T follicular helper cell (primary cell): Measurements from ENCODE around the gene XRCC3.

Experiments used
- DNase-seq: peaks from one replicate; pipeline ENCODE4 v3.0.0-alpha.2; 2020; ENCODE audit warnings: low read depth

Gene XRCC3

GRCh38 chr14:103725739-103726395, 10.6 kb upstream of the XRCC3 start:
- no peak for DNase-seq

DNA sequence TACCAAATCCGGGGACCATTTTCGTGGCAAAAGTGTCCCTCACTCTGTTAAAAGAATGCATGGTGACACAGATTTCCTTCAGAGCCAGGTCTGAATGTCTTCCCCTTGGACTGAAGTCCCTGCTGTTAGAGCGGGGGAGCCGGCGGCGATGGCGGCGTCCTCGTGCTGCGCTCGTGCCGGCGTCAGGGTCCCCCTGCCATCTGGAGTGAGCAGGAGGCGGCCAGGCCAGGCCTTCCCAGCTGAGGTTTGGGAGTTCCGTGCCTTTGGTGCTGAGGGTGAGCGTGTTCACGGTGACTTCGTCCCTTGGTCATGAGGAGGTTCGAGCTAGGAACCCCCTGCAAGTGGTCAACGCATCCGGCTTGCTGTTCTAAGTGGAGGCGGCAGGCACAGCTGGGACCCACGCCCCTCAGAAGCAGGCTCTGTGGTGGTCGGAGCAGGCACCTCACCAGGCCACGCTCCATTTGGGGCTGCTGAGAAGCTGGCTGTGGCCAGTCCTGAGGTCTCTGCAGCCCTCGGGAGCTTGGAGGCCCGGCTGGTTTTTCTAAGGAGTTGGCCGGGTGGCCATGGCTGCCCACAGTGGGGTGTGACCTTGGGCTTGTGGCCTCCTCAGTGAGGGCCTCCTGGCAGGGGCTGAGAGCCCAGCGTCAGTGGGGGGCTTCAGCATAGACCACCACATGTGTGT, 9.9 kb upstream of the XRCC3 start:
- DNase-seq = no peak

DNA sequence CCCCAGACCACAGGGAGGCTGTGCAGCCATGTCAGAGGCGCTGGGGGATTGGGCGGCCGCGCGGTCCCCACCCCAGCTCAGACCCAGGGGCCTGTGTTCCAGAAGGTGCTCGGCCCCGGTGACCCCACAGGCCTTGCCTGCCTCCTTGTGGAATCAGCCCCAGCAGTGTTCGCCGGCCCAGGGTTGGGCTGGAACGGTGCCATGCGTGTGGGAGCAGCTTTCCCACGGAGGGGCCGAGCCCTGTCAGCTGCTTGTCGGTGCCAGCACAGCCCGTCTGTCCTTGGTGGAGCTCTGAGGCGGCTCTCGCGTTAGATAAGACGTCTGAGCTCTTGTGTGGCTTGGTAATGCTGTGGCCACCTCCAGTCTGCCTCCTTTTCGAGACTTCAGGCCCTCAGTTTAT, 8.9 kb upstream of the XRCC3 start:
- DNase-seq = no peak

- no peak for DNase-seq
Observed at GRCh38 chr14:103723748-103724081, 8.5 kb upstream of the XRCC3 start.

DNA sequence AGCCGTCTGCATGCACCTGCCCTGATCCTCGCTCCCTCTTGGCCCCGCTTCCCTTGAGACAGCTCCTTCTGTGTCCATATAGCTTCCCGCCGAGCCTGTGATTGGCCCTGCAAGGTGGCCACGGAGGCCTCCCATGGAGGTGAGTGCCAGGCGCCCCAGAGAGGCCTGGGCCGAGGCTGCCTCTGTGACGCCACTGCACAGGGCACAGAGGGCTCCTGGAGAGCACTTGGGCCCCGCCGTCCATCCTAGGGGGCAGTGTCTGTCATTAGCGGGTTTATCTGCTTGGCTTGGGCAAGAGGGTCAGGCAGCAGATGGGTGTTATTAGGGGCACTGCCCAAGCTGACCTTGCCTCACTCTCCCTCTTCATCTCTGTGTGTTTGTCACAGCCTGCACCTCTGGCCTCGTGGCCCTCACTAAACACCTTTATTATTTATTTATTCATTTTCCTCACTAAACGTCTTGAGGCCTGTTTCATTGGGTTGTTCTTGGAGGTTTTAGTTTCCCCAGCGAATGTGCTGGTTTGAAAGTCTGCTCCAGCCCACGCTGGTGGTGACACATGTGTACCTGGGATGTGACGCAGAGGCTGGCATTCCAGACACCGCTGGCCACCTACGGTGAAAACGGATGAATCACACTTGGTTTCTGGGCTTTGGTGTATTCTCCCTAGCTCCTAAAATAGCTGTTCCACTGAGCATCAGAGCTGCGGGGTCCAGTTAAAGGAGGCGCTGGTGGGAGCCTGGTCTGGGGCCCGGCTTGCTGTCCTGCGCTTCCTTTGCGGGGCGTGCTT, 6.3 kb upstream of the XRCC3 start:
- no peak for DNase-seq

GRCh38 chr14:103719751-103720150, 4.5 kb upstream of the XRCC3 start:
- no peak for DNase-seq

DNA sequence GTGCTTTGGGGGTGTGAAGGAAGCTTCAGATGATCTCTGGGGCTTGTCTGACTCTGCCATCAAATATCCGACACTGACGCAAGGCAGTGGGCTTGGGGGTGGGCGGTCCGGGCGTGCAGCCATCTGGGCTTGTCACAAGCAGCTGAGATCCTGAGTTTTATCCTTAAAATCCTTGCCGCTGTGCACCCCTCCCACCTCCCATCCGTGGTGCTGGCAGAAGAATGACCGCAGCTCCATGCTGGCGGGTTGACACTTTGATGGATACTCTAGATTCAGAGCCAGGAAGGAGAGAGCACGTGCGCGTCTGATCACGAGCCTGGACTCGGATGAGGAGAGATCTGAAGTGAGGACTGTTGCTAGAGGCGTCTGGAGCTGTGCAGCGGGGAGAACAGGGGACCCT, 3.3 kb upstream of the XRCC3 start:
- no peak for DNase-seq

DNA sequence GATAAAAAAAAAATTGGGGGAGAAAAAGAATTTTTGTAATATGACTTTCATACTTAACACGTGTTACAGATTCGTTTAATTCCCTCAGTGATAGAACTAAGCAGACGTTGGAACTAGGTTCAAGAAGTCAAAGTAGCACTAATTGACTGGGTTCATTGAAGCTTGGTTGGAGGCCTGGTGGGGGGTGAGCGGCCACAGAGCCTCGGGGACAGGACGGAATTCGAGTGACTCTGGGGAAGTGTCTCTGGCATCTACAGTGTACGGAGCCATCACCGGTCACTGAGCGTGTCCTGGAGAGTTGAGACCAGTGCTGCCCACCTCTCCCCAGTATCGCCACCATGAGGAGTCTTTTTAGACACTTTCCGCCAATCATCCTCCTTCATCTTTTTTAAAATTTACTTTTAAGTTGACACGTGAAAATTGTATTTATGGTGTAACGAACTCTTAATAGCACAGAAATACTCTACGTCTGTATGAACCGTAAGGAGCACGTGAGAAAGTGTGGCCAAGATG, 1.7 kb upstream of the XRCC3 start:
- DNase-seq = no peak

DNA sequence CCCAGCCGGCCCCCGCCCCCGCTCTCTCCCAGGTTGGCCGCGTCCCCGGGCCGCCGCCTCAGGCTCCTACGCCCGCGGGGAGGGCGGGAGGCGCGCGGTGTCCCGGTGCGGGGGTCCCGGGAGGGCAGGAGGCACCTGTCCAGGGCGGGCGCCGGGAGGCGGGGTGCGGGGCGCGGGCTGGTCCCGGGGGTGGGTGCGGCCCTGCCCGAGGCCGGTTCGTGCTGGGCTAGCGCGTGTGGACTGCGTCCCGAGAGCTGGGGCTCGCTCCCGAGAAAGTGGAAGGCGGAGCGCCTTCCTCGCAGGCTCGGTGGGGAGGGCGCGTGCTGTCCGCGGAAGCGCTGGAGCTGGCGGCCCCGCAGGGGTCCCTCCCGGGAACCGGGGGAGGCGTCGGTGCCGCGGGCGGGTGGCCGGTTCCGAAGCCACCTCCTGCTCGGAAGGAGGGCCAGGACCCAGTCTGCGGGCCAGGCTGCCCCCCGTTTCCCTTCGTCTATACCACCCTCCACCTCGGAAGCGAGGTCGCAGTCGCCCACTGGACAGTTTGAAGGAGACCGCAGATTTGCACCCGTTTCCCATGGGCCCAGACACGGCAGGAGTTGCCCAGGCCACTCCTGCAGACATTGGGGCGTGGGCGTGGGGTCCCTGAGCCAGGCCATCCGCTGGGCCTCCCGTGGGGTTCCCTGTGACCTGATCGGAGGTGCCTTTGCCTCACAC, 995 bp upstream of the XRCC3 start:
- no peak for DNase-seq

- no peak for DNase-seq
Observed at GRCh38 chr14:103714063-103714724, 1.1 kb downstream of the XRCC3 start.

- DNase-seq = no peak
Observed at GRCh38 chr14:103713304-103714062, 1.8 kb downstream of the XRCC3 start.

GRCh38 chr14:103712633-103713247, 2.5 kb downstream of the XRCC3 start:
- DNase-seq = no peak

- DNase-seq = no peak
Observed at GRCh38 chr14:103711516-103712431, 3.5 kb downstream of the XRCC3 start.

DNA sequence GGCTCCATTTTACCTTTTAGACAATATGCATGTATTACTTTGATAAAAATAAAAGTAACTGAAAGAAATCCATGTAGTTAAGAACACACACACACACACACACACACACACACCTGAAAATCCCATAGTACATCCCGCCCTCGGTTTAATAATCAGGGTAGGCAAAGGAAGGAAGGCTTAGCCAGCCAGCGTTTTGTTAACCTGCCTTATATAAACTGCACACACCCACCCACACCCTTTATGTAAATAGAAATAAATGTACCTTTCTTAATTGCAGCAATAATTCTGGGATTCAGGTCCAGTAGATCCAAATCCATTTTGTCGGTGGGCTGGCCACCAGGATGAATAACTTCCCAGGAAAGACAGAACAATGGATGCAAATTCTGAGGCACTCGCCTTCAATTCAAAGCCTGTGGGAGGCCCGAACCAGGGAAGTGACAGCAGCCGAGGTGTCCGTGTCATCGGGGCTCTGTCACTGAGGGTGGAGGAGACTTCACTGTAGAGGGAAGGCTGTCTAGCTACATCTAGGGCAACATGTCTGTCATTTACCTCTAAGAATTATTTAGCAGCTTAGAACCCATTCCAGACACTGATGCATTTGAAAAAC, 4.4 kb downstream of the XRCC3 start:
- DNase-seq = no peak

GRCh38 chr14:103709814-103710213, 5.4 kb downstream of the XRCC3 start:
- DNase-seq = no peak

DNA sequence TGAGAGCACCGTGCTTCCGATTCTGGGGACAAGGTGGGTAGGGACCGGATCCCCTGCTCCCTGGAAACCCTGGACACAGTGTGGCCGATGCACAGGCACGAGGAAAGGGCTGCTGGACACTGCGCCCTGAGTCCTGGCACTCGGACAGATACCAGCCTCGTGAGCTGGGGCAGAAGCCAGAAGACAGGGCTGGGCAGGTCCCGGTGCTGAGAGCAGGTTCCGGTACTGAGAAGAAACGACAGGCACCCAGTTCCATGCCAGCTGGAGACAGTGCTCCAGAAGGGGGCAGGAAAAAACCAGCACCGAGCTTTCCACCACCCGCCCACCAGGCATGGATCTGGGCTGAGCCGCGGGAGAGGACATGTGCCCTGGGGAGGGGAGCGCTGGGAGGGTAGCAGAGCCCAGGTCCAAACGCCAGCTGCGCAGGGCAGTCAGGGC, 6.5 kb downstream of the XRCC3 start:
- no peak for DNase-seq

GRCh38 chr14:103707329-103708263, 7.7 kb downstream of the XRCC3 start:
- no peak for DNase-seq
